HL-60 (cell line): ENCODE results near the gene RASA2.

ENCODE experiments used
- DNase-seq, 2 experiments: peaks; one replicate each; pipeline ENCODE4 v3.0.0-alpha.2; 2010 to 2020; ENCODE audit warnings: low read depth in 1 of 2, low spot score in 1 of 2
- H3K27ac ChIP-seq: fragments of 250-450 bp; sonication (Bioruptor Pico); replicated peaks from 2 replicates; pipeline ENCODE4 v1.5.1; 2020; ENCODE audit warnings: mild to moderate bottlenecking, moderate library complexity
- H3K27me3 ChIP-seq: fragments of 250-450 bp; sonication (Bioruptor Pico); 2 replicates; pipeline ENCODE4 v1.5.1; 2021; ENCODE audit warnings: mild to moderate bottlenecking, moderate library complexity; ENCODE audit not compliant: insufficient read depth, poor library complexity, severe bottlenecking
- H3K4me3 ChIP-seq: replicated peaks from 2 replicates; pipeline ENCODE4 v1.5.1; 2011; ENCODE audit warnings: mild to moderate bottlenecking, control low read depth, low read length; ENCODE audit not compliant: insufficient read depth
- GABPA ChIP-seq: IDR thresholded peaks from 2 replicates; pipeline ENCODE4 v1.6.1; 2012; ENCODE audit warnings: low read depth
- POLR2AphosphoS5 ChIP-seq: IDR thresholded peaks from 2 replicates; pipeline ENCODE4 v1.6.1; 2012; ENCODE audit warnings: low read depth
- SPI1 ChIP-seq: IDR thresholded peaks from 2 replicates; pipeline ENCODE4 v1.6.1; 2012; ENCODE audit warnings: low read depth, mild to moderate bottlenecking, borderline replicate concordance
- TF ChIP-seq, protein P1 (sequence below): IDR thresholded peaks from one replicate; pipeline ENCODE4 v1.5.1; 2011; ENCODE audit warnings: low read length, control low read depth, inconsistent platforms; ENCODE audit not compliant: insufficient read depth
- TF ChIP-seq, protein P2 (sequence below): IDR thresholded peaks from 2 replicates; pipeline ENCODE4 v1.6.1; 2012; ENCODE audit warnings: low read depth; ENCODE audit not compliant: insufficient replicate concordance

RASA2 gene

GRCh38 chr3:141629976-141630375 lies 143.1 kb downstream of the RASA2 start:
- Histone ChIP-seq H3K27me3 (no peaks in the 10 kb centered on the region), H3K27ac (no peak overlapping the region), H3K4me3 (no peak overlapping the region)
- TF ChIP-seq, protein P1, sequence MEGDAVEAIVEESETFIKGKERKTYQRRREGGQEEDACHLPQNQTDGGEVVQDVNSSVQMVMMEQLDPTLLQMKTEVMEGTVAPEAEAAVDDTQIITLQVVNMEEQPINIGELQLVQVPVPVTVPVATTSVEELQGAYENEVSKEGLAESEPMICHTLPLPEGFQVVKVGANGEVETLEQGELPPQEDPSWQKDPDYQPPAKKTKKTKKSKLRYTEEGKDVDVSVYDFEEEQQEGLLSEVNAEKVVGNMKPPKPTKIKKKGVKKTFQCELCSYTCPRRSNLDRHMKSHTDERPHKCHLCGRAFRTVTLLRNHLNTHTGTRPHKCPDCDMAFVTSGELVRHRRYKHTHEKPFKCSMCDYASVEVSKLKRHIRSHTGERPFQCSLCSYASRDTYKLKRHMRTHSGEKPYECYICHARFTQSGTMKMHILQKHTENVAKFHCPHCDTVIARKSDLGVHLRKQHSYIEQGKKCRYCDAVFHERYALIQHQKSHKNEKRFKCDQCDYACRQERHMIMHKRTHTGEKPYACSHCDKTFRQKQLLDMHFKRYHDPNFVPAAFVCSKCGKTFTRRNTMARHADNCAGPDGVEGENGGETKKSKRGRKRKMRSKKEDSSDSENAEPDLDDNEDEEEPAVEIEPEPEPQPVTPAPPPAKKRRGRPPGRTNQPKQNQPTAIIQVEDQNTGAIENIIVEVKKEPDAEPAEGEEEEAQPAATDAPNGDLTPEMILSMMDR, result no peak
- no peak for TF ChIP-seq SPI1
- no peak for TF ChIP-seq GABPA
- no peak for TF ChIP-seq POLR2AphosphoS5
- TF ChIP-seq, protein P2, sequence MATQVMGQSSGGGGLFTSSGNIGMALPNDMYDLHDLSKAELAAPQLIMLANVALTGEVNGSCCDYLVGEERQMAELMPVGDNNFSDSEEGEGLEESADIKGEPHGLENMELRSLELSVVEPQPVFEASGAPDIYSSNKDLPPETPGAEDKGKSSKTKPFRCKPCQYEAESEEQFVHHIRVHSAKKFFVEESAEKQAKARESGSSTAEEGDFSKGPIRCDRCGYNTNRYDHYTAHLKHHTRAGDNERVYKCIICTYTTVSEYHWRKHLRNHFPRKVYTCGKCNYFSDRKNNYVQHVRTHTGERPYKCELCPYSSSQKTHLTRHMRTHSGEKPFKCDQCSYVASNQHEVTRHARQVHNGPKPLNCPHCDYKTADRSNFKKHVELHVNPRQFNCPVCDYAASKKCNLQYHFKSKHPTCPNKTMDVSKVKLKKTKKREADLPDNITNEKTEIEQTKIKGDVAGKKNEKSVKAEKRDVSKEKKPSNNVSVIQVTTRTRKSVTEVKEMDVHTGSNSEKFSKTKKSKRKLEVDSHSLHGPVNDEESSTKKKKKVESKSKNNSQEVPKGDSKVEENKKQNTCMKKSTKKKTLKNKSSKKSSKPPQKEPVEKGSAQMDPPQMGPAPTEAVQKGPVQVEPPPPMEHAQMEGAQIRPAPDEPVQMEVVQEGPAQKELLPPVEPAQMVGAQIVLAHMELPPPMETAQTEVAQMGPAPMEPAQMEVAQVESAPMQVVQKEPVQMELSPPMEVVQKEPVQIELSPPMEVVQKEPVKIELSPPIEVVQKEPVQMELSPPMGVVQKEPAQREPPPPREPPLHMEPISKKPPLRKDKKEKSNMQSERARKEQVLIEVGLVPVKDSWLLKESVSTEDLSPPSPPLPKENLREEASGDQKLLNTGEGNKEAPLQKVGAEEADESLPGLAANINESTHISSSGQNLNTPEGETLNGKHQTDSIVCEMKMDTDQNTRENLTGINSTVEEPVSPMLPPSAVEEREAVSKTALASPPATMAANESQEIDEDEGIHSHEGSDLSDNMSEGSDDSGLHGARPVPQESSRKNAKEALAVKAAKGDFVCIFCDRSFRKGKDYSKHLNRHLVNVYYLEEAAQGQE, result no peak
- DNase-seq, result no peak

DNA sequence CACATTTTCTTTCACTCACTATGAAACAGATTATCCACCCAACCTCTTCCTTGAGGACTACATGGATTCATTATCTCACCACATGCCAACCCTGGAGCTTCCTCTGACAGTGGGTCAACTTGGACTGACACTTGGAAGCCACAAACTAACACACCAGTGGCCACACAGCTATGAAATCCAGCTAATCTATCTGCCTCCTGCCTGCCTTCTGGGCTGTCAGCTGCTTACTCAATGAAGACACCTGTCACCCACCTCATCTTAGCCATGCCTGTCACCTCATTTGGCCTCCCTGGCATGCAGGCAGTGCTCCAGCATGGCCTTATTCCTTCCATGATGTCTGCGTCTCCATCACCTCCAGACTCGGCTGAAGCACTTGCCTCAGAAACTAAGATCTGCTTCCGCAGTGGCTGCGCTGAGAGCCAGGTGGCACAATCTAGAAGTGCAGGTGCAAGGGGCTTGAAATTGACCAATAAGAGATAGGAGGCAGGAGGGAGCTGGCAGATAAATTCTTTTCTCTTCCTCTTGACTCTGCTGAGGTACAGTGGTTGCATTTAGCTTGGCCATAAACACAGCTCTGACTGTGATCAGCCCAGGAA lies 146.1 kb downstream of the RASA2 start:
- no peak for DNase-seq
- TF ChIP-seq, protein P1, result no peak
- TF ChIP-seq POLR2AphosphoS5 (no peak), SPI1 (no peak), GABPA (no peak)
- TF ChIP-seq, protein P2, result no peak
- Histone ChIP-seq H3K27me3 (no peaks in the 10 kb centered on the region), H3K4me3 (no peak overlapping the region), H3K27ac (no peak overlapping the region)

DNA sequence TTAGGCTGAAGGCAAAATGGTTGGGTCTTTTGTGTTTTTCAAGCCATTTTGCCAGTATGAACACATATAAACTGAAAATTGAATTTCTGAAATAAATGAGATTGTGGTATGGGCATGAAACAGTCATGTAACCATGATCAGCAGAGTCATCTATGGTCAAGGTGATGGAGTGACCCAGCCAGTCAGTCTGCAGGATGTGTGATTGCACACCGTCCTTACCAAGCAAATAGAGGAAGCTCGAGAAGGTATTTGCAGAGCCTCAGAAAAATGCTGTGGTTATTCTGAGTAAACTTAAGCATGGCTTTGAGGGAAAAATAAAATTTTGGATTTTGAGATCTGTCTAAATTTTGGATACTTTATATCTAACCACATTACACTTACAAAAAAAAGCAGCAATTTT lies 155.4 kb downstream of the RASA2 start:
- TF ChIP-seq POLR2AphosphoS5 (no peak), SPI1 (peak; percentile 27; the same call in 1 of the 2 replicates)
- peak in 1 of 2 experiments; percentile 72 for DNase-seq
- H3K4me3 ChIP-seq, result no peak overlapping the region
- H3K27ac ChIP-seq, result no peak overlapping the region
- H3K27me3 ChIP-seq, result no peaks in the 10 kb centered on the region

DNA sequence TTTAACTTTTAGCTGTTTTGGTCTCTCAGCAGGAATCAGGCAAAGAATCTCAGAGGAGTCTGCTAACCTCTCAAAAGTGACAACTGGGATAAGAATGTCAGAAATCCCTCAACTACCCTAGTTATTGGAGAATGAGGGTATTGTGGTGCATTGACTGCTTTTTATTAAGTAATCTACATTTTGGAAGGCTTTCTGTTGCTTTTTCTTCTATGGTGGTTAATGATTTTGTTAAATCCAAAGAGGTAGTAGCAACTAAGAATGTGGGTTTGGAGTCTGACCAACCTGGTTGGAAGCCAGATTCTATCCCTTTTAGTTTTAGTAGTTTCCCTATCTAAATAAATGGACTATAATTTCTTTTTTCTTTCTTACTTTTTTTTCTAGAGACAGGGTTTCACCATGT lies 156.6 kb downstream of the RASA2 start:
- Histone ChIP-seq H3K27ac (no peak overlapping the region), H3K27me3 (no peaks in the 10 kb centered on the region), H3K4me3 (no peak overlapping the region)
- DNase-seq, result no peak
- TF ChIP-seq, protein P2, result no peak
- no peak for TF ChIP-seq POLR2AphosphoS5
- TF ChIP-seq, protein P1, result no peak
- TF ChIP-seq GABPA, result no peak
- TF ChIP-seq SPI1, result no peak
